ENCODE data around the gene AFF4. TPM values are rescaled to one million over a fixed set of nuclear protein-coding genes. Genes with fewer than 3 reads are reported as not detected.
"Not testable (repeated sequence)": the region's sequence is repeated elsewhere in the genome, so short reads cannot be mapped to it uniquely, and the experiment has no call there.

Gene AFF4
- total RNA-seq, 2 donors from 2014 or later = 107 to 108 TPM

- Mint-ChIP-seq H3K27me3 (ENCODE audit: insufficient read depth) (peaks cover 3% of the 10 kb centered on the region), H3K27ac (no peak overlapping the region), H3K4me3 (no peak overlapping the region), H3K36me3 (ENCODE audit: low read depth) (no peaks in the 10 kb centered on the region), H3K4me1 (peaks cover 3% of the 10 kb centered on the region), H3K9me3 (no peaks in the 10 kb centered on the region)
- TF ChIP-seq, protein P1, sequence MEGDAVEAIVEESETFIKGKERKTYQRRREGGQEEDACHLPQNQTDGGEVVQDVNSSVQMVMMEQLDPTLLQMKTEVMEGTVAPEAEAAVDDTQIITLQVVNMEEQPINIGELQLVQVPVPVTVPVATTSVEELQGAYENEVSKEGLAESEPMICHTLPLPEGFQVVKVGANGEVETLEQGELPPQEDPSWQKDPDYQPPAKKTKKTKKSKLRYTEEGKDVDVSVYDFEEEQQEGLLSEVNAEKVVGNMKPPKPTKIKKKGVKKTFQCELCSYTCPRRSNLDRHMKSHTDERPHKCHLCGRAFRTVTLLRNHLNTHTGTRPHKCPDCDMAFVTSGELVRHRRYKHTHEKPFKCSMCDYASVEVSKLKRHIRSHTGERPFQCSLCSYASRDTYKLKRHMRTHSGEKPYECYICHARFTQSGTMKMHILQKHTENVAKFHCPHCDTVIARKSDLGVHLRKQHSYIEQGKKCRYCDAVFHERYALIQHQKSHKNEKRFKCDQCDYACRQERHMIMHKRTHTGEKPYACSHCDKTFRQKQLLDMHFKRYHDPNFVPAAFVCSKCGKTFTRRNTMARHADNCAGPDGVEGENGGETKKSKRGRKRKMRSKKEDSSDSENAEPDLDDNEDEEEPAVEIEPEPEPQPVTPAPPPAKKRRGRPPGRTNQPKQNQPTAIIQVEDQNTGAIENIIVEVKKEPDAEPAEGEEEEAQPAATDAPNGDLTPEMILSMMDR (conservative IDR thresholded peaks at IDR 0.05) = no peak
- 93 to 100% methylated on average over 1 to 3 of the region's 3 CpGs for WGBS, 2 experiments (ENCODE audit: insufficient coverage in 1 of 2, insufficient read length in 1 of 2)
- Histone ChIP-seq H3K4me3 (ENCODE audit: low read length) (no peak overlapping the region), H3K9ac (ENCODE audit: extremely low read depth, low read length, poor library complexity, severe bottlenecking) (no peak overlapping the region), H3K36me3 (ENCODE audit: control insufficient read depth, insufficient read depth, low read length) (no peaks in the 10 kb centered on the region), H3K9me3 (ENCODE audit: control insufficient read depth, low read length) (no peaks in the 10 kb centered on the region), H3K27ac (ENCODE audit: low read depth, low read length) (no peak overlapping the region), H3K4me1 (ENCODE audit: control insufficient read depth, insufficient read depth, low read length) (no peaks in the 10 kb centered on the region), H3K27me3 (ENCODE audit: control insufficient read depth, insufficient read depth, low read length, poor library complexity, severe bottlenecking) (peaks cover 13% of the 10 kb centered on the region)
- DNase-seq = peak; percentile 5
Measured at GRCh38 chr5:132856011-132856410, 107.4 kb downstream of the AFF4 start.

DNA sequence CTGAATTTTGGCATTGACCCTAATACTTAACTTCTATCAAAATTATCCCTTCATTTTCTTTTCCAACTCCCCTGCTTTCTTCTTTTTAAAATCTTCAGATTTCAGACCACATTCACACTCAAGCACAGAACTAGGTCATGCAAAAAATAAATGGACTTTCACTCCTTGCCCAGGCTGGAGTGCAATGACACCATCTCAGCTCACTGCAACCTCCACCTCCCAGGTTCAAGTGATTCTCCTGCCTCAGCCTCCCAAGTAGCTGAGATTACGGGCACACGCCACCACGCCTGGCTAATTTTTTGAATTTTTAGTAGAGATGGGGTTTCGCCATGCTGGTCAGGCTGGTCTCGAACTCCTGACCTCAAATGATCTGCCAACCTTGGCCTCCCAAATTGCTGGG, 108.4 kb downstream of the AFF4 start:
- H3K36me3 Mint-ChIP-seq (ENCODE audit: low read depth); DNase-seq; H3K27me3 Mint-ChIP-seq (ENCODE audit: insufficient read depth); H3K27ac ChIP-seq (ENCODE audit: low read depth, low read length); H3K9me3 ChIP-seq (ENCODE audit: control insufficient read depth, low read length); H3K4me1 ChIP-seq (ENCODE audit: control insufficient read depth, insufficient read depth, low read length); H3K36me3 ChIP-seq (ENCODE audit: control insufficient read depth, insufficient read depth, low read length); H3K4me1 Mint-ChIP-seq; H3K9ac ChIP-seq (ENCODE audit: extremely low read depth, low read length, poor library complexity, severe bottlenecking); H3K9me3 Mint-ChIP-seq; H3K4me3 Mint-ChIP-seq; H3K27ac Mint-ChIP-seq; H3K4me3 ChIP-seq (ENCODE audit: low read length); H3K27me3 ChIP-seq (ENCODE audit: control insufficient read depth, insufficient read depth, low read length, poor library complexity, severe bottlenecking): not testable (repeated sequence)
- WGBS, 2 experiments (ENCODE audit: insufficient coverage in 1 of 2, insufficient read length in 1 of 2) = 89 to 91% methylated on average over 2 to 5 of the region's 5 CpGs

- no peaks in the 10 kb centered on the region for H3K36me3 Mint-ChIP-seq (ENCODE audit: low read depth)
- no peak overlapping the region for H3K9ac ChIP-seq (ENCODE audit: extremely low read depth, low read length, poor library complexity, severe bottlenecking)
- H3K4me3 ChIP-seq (ENCODE audit: low read length) = no peak overlapping the region
- DNase-seq = peak; percentile 24
- peaks cover 3% of the 10 kb centered on the region for H3K4me1 Mint-ChIP-seq
- no peaks in the 10 kb centered on the region for H3K36me3 ChIP-seq (ENCODE audit: control insufficient read depth, insufficient read depth, low read length)
- TF ChIP-seq, protein P1 (conservative IDR thresholded peaks at IDR 0.05) = no peak
- no peaks in the 10 kb centered on the region for H3K9me3 ChIP-seq (ENCODE audit: control insufficient read depth, low read length)
- H3K27me3 Mint-ChIP-seq (ENCODE audit: insufficient read depth) = no peaks in the 10 kb centered on the region
- H3K27ac Mint-ChIP-seq = no peak overlapping the region
- WGBS, 2 experiments (ENCODE audit: insufficient coverage in 1 of 2, insufficient read length in 1 of 2) = 53 to 58% methylated on average over 3 of the region's 3 CpGs
- no peaks in the 10 kb centered on the region for H3K27me3 ChIP-seq (ENCODE audit: control insufficient read depth, insufficient read depth, low read length, poor library complexity, severe bottlenecking)
- no peak overlapping the region for H3K27ac ChIP-seq (ENCODE audit: low read depth, low read length)
- H3K4me1 ChIP-seq (ENCODE audit: control insufficient read depth, insufficient read depth, low read length) = no peaks in the 10 kb centered on the region
- no peaks in the 10 kb centered on the region for H3K9me3 Mint-ChIP-seq
- no peak overlapping the region for H3K4me3 Mint-ChIP-seq
Measured at GRCh38 chr5:132854301-132854700, 109.1 kb downstream of the AFF4 start.

DNA sequence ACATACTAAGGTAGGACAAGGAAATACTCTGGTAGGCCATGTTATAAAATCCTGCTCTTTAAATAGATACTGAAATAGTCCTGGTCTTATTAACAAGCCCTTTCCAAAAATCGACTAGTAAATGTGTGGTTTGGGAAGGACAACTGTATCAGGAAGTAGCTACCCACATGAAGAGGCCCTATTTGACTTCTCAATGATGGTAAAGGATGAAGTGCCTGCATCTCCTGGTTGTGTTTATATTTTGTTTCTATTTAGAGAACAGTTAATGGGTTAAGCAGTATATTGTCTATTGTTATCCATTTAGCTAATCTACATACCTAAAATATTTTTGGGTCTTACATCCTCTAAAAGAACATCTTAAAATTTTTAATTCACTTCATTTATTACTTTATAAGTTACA, 109.6 kb downstream of the AFF4 start:
- Histone ChIP-seq H3K27ac (ENCODE audit: low read depth, low read length) (no peak overlapping the region), H3K9ac (ENCODE audit: extremely low read depth, low read length, poor library complexity, severe bottlenecking) (no peak overlapping the region), H3K36me3 (ENCODE audit: control insufficient read depth, insufficient read depth, low read length) (no peaks in the 10 kb centered on the region), H3K4me1 (ENCODE audit: control insufficient read depth, insufficient read depth, low read length) (no peaks in the 10 kb centered on the region), H3K9me3 (ENCODE audit: control insufficient read depth, low read length) (no peaks in the 10 kb centered on the region), H3K27me3 (ENCODE audit: control insufficient read depth, insufficient read depth, low read length, poor library complexity, severe bottlenecking) (no peaks in the 10 kb centered on the region), H3K4me3 (ENCODE audit: low read length) (no peak overlapping the region)
- Mint-ChIP-seq H3K9me3 (no peaks in the 10 kb centered on the region), H3K4me1 (peaks cover 3% of the 10 kb centered on the region), H3K27ac (no peak overlapping the region), H3K27me3 (ENCODE audit: insufficient read depth) (no peaks in the 10 kb centered on the region), H3K36me3 (ENCODE audit: low read depth) (no peaks in the 10 kb centered on the region), H3K4me3 (no peak overlapping the region)
- TF ChIP-seq, protein P1 (conservative IDR thresholded peaks at IDR 0.05) = no peak
- DNase-seq = no peak
- 68% methylated on average over 1 of the region's 1 CpG; no CpG with 5 or more reads in 1 of the 2 experiments for WGBS, 2 experiments (ENCODE audit: insufficient coverage in 1 of 2, insufficient read length in 1 of 2)
